IMR-90 (cell line): ENCODE results near the gene ADGRD1. TPM values are rescaled to one million over a fixed set of nuclear protein-coding genes. Genes with fewer than 3 reads are reported as not detected.

Experiments
- ATAC-seq: fragments of 200-7000 bp; cut with Tn5 transposase; 2 replicates; pipeline ENCODE4 v1.9.1; 2020; ENCODE audit warnings: low read depth, mild to moderate bottlenecking, moderate library complexity
- BruUV-seq: library from RNA; stranded (reverse); fragments of 400-500 nt; replicated peaks from 2 replicates; lab custom pipeline; 2021; lab: Mats Ljungman, UMichigan
- CTCF ChIA-PET: fragments of 300-600 bp; formaldehyde crosslinking; extraction: SDS; loops from one replicate; lab custom pipeline; 2021; ENCODE audit warnings: antibody characterized with exemption; lab: Yijun Ruan, JAX
- POLR2A ChIA-PET: fragments of 300-600 bp; sonication (Branson Sonifier 250); formaldehyde crosslinking; loops from one replicate; lab custom pipeline; 2022; ENCODE audit warnings: antibody characterized with exemption; ENCODE audit not compliant: unreplicated experiment; lab: Charles Lee
- DNase-seq: peaks from one replicate; pipeline ENCODE4 v3.0.0; 2013
- H2AFZ ChIP-seq: replicated peaks from 2 replicates; pipeline ENCODE3; 2013; ENCODE audit warnings: low read length, mild to moderate bottlenecking; ENCODE audit not compliant: poor library complexity
- H2AK5ac ChIP-seq: 2 replicates; pipeline ENCODE4 v1.6.1; 2013; ENCODE audit warnings: low read depth, low read length, inconsistent platforms
- H2AK9ac ChIP-seq: replicated peaks from 2 replicates; pipeline ENCODE3; 2013; ENCODE audit warnings: mild to moderate bottlenecking, low read depth, low read length, moderate library complexity; ENCODE audit not compliant: poor library complexity
- H2BK120ac ChIP-seq: 2 replicates; pipeline ENCODE4 v1.6.1; 2013; ENCODE audit warnings: low read depth, low read length, inconsistent platforms
- H2BK15ac ChIP-seq: 3 replicates; pipeline ENCODE4 v1.6.1; 2013; ENCODE audit warnings: low read depth, low read length, inconsistent platforms
- H2BK20ac ChIP-seq: 2 replicates; pipeline ENCODE4 v1.6.1; 2013; ENCODE audit warnings: low read depth, mild to moderate bottlenecking, inconsistent platforms, low read length, moderate library complexity
- H2BK5ac ChIP-seq: 2 replicates; pipeline ENCODE4 v1.6.1; 2013; ENCODE audit warnings: mild to moderate bottlenecking, low read depth, low read length, inconsistent platforms; ENCODE audit not compliant: poor library complexity, severe bottlenecking
- H3K14ac ChIP-seq: replicated peaks from 2 replicates; pipeline ENCODE4 v1.6.1; 2013; ENCODE audit warnings: low read depth, low read length, inconsistent platforms
- H3K18ac ChIP-seq: 2 replicates; pipeline ENCODE4 v1.6.1; 2013; ENCODE audit warnings: low read depth, low read length, control low read depth
- H3K23ac ChIP-seq: 2 replicates; pipeline ENCODE4 v1.6.1; 2013; ENCODE audit warnings: low read depth, low read length, inconsistent platforms
- H3K27ac ChIP-seq: 2 replicates; pipeline ENCODE4 v1.5.1; 2013; ENCODE audit warnings: mild to moderate bottlenecking, control low read depth, low read length; ENCODE audit not compliant: insufficient read depth
- H3K27me3 ChIP-seq: 2 replicates; pipeline ENCODE4 v1.6.1; 2013; ENCODE audit warnings: low read length; ENCODE audit not compliant: control insufficient read depth, insufficient read depth
- H3K36me3 ChIP-seq: 2 replicates; pipeline ENCODE4 v1.6.1; 2013; ENCODE audit warnings: low read length, mixed read lengths; ENCODE audit not compliant: control insufficient read depth, insufficient read depth
- H3K4ac ChIP-seq: 2 replicates; pipeline ENCODE4 v1.6.1; 2013; ENCODE audit warnings: low read depth, low read length, inconsistent platforms
- H3K4me1 ChIP-seq: 2 replicates; pipeline ENCODE4 v1.6.1; 2013; ENCODE audit warnings: low read length, mixed read lengths; ENCODE audit not compliant: control insufficient read depth, insufficient read depth
- H3K4me2 ChIP-seq: 2 replicates; pipeline ENCODE4 v1.6.1; 2013; ENCODE audit warnings: low read depth, mild to moderate bottlenecking, control low read depth, low read length, moderate library complexity
- H3K4me3 ChIP-seq: 2 replicates; pipeline ENCODE4 v1.5.1; 2013; ENCODE audit warnings: low read depth, mild to moderate bottlenecking, control low read depth, low read length, moderate library complexity; ENCODE audit not compliant: insufficient read depth
- H3K56ac ChIP-seq: 2 replicates; pipeline ENCODE4 v1.6.1; 2013; ENCODE audit warnings: low read length, inconsistent platforms; ENCODE audit not compliant: insufficient read depth; ENCODE audit errors: extremely low read depth
- H3K79me1 ChIP-seq, 2 experiments: 2 replicates each; pipeline ENCODE4 v1.6.1; 2013; ENCODE audit warnings: low read length in 2 of 2, inconsistent platforms in 1 of 2, low read depth in 1 of 2
- H3K9ac ChIP-seq: 2 replicates; pipeline ENCODE4 v1.6.1; 2013; ENCODE audit warnings: low read depth, low read length, control low read depth
- H3K9me1 ChIP-seq: 2 replicates; pipeline ENCODE4 v1.6.1; 2013; ENCODE audit warnings: low read length, inconsistent platforms; ENCODE audit not compliant: insufficient read depth
- H3K9me3 ChIP-seq: 2 replicates; pipeline ENCODE4 v1.6.1; 2013; ENCODE audit warnings: low read length; ENCODE audit not compliant: control insufficient read depth, insufficient read depth
- H4K20me1 ChIP-seq: 2 replicates; pipeline ENCODE4 v1.6.1; 2013; ENCODE audit warnings: low read length, inconsistent platforms; ENCODE audit not compliant: insufficient read depth
- H4K5ac ChIP-seq: 2 replicates; pipeline ENCODE4 v1.6.1; 2013; ENCODE audit warnings: mild to moderate bottlenecking, low read depth, low read length, control low read depth
- H4K8ac ChIP-seq, 2 experiments: 2 replicates each; pipeline ENCODE4 v1.6.1; 2013; ENCODE audit warnings: low read depth in 2 of 2, low read length in 2 of 2, control low read depth in 1 of 2, inconsistent platforms in 1 of 2
- H4K91ac ChIP-seq: 2 replicates; pipeline ENCODE4 v1.6.1; 2013; ENCODE audit warnings: low read depth, low read length, inconsistent platforms; ENCODE audit not compliant: insufficient read depth
- BHLHE40 ChIP-seq: fragments of 150-350 bp; IDR thresholded peaks from 2 replicates; pipeline ENCODE4 v1.6.1; 2016; ENCODE audit warnings: mild to moderate bottlenecking, low read depth, low read length
- SMC3 ChIP-seq: fragments of 150-350 bp; IDR thresholded peaks from 2 replicates; pipeline ENCODE4 v1.6.1; 2016; ENCODE audit warnings: low read depth, mild to moderate bottlenecking, antibody characterized with exemption, low read length, moderate library complexity
- WGBS, 2 experiments: methylation state at CpG; one replicate each; pipeline versions ENCODE4 v1.1.5 to v1.1.7; 2013; ENCODE audit warnings: missing lambda C conversion rate in 2 of 2; ENCODE audit not compliant: insufficient read length in 1 of 2; ENCODE audit errors: extremely low coverage in 2 of 2; 5-methylcytosine and 5-hydroxymethylcytosine counted together
- dilution Hi-C: fragments of 300-500 bp; cut with HindIII; formaldehyde crosslinking; loops from one replicate; pipeline ENCODE4 v1.14.3; 2018; ENCODE audit warnings: low sequenced_read_pairs; ENCODE audit not compliant: unreplicated experiment
- in situ Hi-C: fragments of 300-500 bp; cut with MboI; formaldehyde crosslinking; loops from 3 replicates; pipeline ENCODE4 v1.14.3; 2019; ENCODE audit warnings: low sequenced_read_pairs, inconsistent platforms, mixed read lengths
- intact Hi-C: fragments of 100-400 bp; cut with micrococcal nuclease; formaldehyde crosslinking; loops from 2 replicates; pipeline ENCODE4 v1.10.0; 2022
- polyA plus RNA-seq, 3 experiments: library from polyadenylated mRNA; depleted of rRNA; stranded (reverse); fragments of >200 nt; gene quantifications; 2 replicates each; pipeline ENCODE4 v1.2.3, GENCODE V29; 2012; ENCODE audit warnings: low replicate concordance in 1 of 3
- total RNA-seq: library from RNA; depleted of rRNA; stranded (reverse); fragments of >200 nt; gene quantifications from 2 replicates; pipeline ENCODE4 v1.2.3, GENCODE V29; 2012

The ADGRD1 gene
- total and polyA plus RNA-seq, 2 of the 4 experiments (the other 2 are of a cell fraction), result not detected

- H3K18ac ChIP-seq, result no peak overlapping the region
- H2AFZ ChIP-seq, result no peak overlapping the region
- no peak overlapping the region for H3K14ac ChIP-seq
- no peaks in the 10 kb centered on the region for H3K4me1 ChIP-seq
- no peak overlapping the region for H2AK5ac ChIP-seq
- H2BK15ac ChIP-seq, result no peak overlapping the region
- H4K20me1 ChIP-seq, result no peaks in the 10 kb centered on the region
- H3K4me2 ChIP-seq, result no peak overlapping the region
- WGBS, 2 experiments, result 69% methylated on average over 6 of the region's 34 CpGs; no CpG with 5 or more reads in 1 of the 2 experiments
- dilution Hi-C loops (no loop called here), intact Hi-C loops (no loop called here), in situ Hi-C loops (no loop called here)
- peaks cover 40% of the 10 kb centered on the region for H3K9me3 ChIP-seq
- H2BK20ac ChIP-seq, result no peak overlapping the region
- no peaks in the 10 kb centered on the region for H3K79me1 ChIP-seq
- no peak overlapping the region for H2BK5ac ChIP-seq
- no peak overlapping the region for H4K91ac ChIP-seq
- CTCF ChIA-PET, result no interaction called here
- no peak overlapping the region for H3K23ac ChIP-seq
- no peak overlapping the region for H3K4ac ChIP-seq
- H3K27me3 ChIP-seq, result no peaks in the 10 kb centered on the region
- no peak overlapping the region for H2BK120ac ChIP-seq
- POLR2A ChIA-PET, result no interaction called here
- no peaks in the 10 kb centered on the region for H3K9me1 ChIP-seq
- no peaks in the 10 kb centered on the region for H3K36me3 ChIP-seq
- H3K4me3 ChIP-seq, result no peak overlapping the region
- no peak for TF ChIP-seq BHLHE40
- TF ChIP-seq SMC3, result no peak
- H4K5ac ChIP-seq, result no peak overlapping the region
- no peak overlapping the region for H3K56ac ChIP-seq
- BruUV-seq, result no TSS peak
- no peak overlapping the region for H3K9ac ChIP-seq
- no peak overlapping the region for H2AK9ac ChIP-seq
- DNase-seq (no peak), ATAC-seq (no peak)
- H4K8ac ChIP-seq, result no peak overlapping the region
- no peak overlapping the region for H3K27ac ChIP-seq
Observed at GRCh38 chr12:131138638-131139362, 185.1 kb downstream of the ADGRD1 start.
